Measurements from ENCODE around the gene RASIP1. TPM values are rescaled to one million over a fixed set of nuclear protein-coding genes. Genes with fewer than 3 reads are reported as not detected.

RASIP1 gene
- total and polyA plus RNA-seq, 4 donors, result 2.9 to 11.9 (median 10.0) TPM

Other genes starting within 250 kb of the RASIP1 start
- gene LMTK3, start 228.8 kb downstream of the RASIP1 start, total RNA-seq, result 10 to 100 TPM in 1 of 2 donors, 1 to 10 TPM in 1; 8.8 to 10.8 TPM
- 10 to 100 TPM; 65.8 to 76.5 TPM for gene LMTK3, start 228.8 kb downstream of the RASIP1 start, polyA plus RNA-seq (ENCODE audit: insufficient read length in 2 of 2)
- under 1 TPM in 1 of 2 donors, not detected in 1; 0.39 TPM for gene SULT2B1, start 188.4 kb downstream of the RASIP1 start, total RNA-seq
- gene SULT2B1, start 188.4 kb downstream of the RASIP1 start, polyA plus RNA-seq (ENCODE audit: insufficient read length in 2 of 2), result under 1 TPM; 0.48 to 0.90 TPM
- gene SPACA4, start 133.9 kb downstream of the RASIP1 start, total RNA-seq, result not detected
- gene SPACA4, start 133.9 kb downstream of the RASIP1 start, polyA plus RNA-seq (ENCODE audit: insufficient read length in 2 of 2), result under 1 TPM in 1 of 2 donors, not detected in 1; 0.54 TPM
- under 1 TPM in 1 of 2 donors, not detected in 1; 0.61 TPM for gene FAM83E, start 125.5 kb downstream of the RASIP1 start, total RNA-seq
- under 1 TPM; 0.13 to 0.45 TPM for gene FAM83E, start 125.5 kb downstream of the RASIP1 start, polyA plus RNA-seq (ENCODE audit: insufficient read length in 2 of 2)
- 1,000 to 10,000 TPM in 1 of 2 donors, 100 to 1,000 TPM in 1; 747 to 1,623 TPM for gene RPL18, start 121.4 kb downstream of the RASIP1 start, total RNA-seq
- 1,000 to 10,000 TPM; 1,019 to 1,048 TPM for gene RPL18, start 121.4 kb downstream of the RASIP1 start, polyA plus RNA-seq (ENCODE audit: insufficient read length in 2 of 2)
- 10 to 100 TPM; 10.2 to 11.6 TPM for gene SPHK2, start 121.1 kb downstream of the RASIP1 start, total RNA-seq
- gene SPHK2, start 121.1 kb downstream of the RASIP1 start, polyA plus RNA-seq (ENCODE audit: insufficient read length in 2 of 2), result 10 to 100 TPM; 36.6 to 39.3 TPM
- 10 to 100 TPM in 1 of 2 donors, 1 to 10 TPM in 1; 6.2 to 16.6 TPM for gene DBP, start 103.2 kb downstream of the RASIP1 start, total RNA-seq
- gene DBP, start 103.2 kb downstream of the RASIP1 start, polyA plus RNA-seq (ENCODE audit: insufficient read length in 2 of 2), result 10 to 100 TPM; 14.0 to 16.2 TPM
- 10 to 100 TPM; 13.3 to 64.7 TPM for gene CA11, start 94.4 kb downstream of the RASIP1 start, total RNA-seq
- gene CA11, start 94.4 kb downstream of the RASIP1 start, polyA plus RNA-seq (ENCODE audit: insufficient read length in 2 of 2), result 10 to 100 TPM; 53.6 to 71.7 TPM
- 1 to 10 TPM in 1 of 2 donors, under 1 TPM in 1; 0.10 to 1.2 TPM for gene NTN5, start 67.6 kb downstream of the RASIP1 start, total RNA-seq
- gene NTN5, start 67.6 kb downstream of the RASIP1 start, polyA plus RNA-seq (ENCODE audit: insufficient read length in 2 of 2), result 1 to 10 TPM in 1 of 2 donors, under 1 TPM in 1; 0.63 to 2.3 TPM
- not detected for gene FUT2, start 44.6 kb downstream of the RASIP1 start, total RNA-seq
- 1 to 10 TPM; 2.1 to 6.7 TPM for gene FUT2, start 44.6 kb downstream of the RASIP1 start, polyA plus RNA-seq (ENCODE audit: insufficient read length in 2 of 2)
- gene MAMSTR, start 20.9 kb downstream of the RASIP1 start, total RNA-seq, result 1 to 10 TPM in 1 of 2 donors, under 1 TPM in 1; 0.89 to 2.4 TPM
- gene MAMSTR, start 20.9 kb downstream of the RASIP1 start, polyA plus RNA-seq (ENCODE audit: insufficient read length in 2 of 2), result 1 to 10 TPM; 4.1 to 6.6 TPM
- under 1 TPM in 1 of 2 donors, not detected in 1; 0.10 TPM for gene IZUMO1, start 6.3 kb upstream of the RASIP1 start, total RNA-seq
- gene IZUMO1, start 6.3 kb upstream of the RASIP1 start, polyA plus RNA-seq (ENCODE audit: insufficient read length in 2 of 2), result 1 to 10 TPM in 1 of 2 donors, under 1 TPM in 1; 0.41 to 1.2 TPM
- 1 to 10 TPM; 1.9 to 4.4 TPM for gene FUT1, start 12.0 kb upstream of the RASIP1 start, total RNA-seq
- 1 to 10 TPM; 2.9 to 3.5 TPM for gene FUT1, start 12.0 kb upstream of the RASIP1 start, polyA plus RNA-seq (ENCODE audit: insufficient read length in 2 of 2)
- not detected for gene FGF21, start 14.9 kb upstream of the RASIP1 start, total RNA-seq
- gene FGF21, start 14.9 kb upstream of the RASIP1 start, polyA plus RNA-seq (ENCODE audit: insufficient read length in 2 of 2), result not detected
- gene BCAT2, start 70.4 kb upstream of the RASIP1 start, total RNA-seq, result 10 to 100 TPM; 14.6 to 39.5 TPM
- 10 to 100 TPM; 26.5 to 36.6 TPM for gene BCAT2, start 70.4 kb upstream of the RASIP1 start, polyA plus RNA-seq (ENCODE audit: insufficient read length in 2 of 2)
- gene HSD17B14, start 95.9 kb upstream of the RASIP1 start, total RNA-seq, result 10 to 100 TPM in 1 of 2 donors, 1 to 10 TPM in 1; 6.9 to 25.5 TPM
- 10 to 100 TPM; 15.7 to 19.4 TPM for gene HSD17B14, start 95.9 kb upstream of the RASIP1 start, polyA plus RNA-seq (ENCODE audit: insufficient read length in 2 of 2)
- 10 to 100 TPM; 11.6 to 32.3 TPM for gene PLEKHA4, start 128.0 kb upstream of the RASIP1 start, total RNA-seq
- 10 to 100 TPM; 17.3 to 43.0 TPM for gene PLEKHA4, start 128.0 kb upstream of the RASIP1 start, polyA plus RNA-seq (ENCODE audit: insufficient read length in 2 of 2)
- gene PPP1R15A, start 131.8 kb upstream of the RASIP1 start, total RNA-seq, result 10 to 100 TPM; 30.6 to 42.5 TPM
- 10 to 100 TPM; 26.6 to 33.4 TPM for gene PPP1R15A, start 131.8 kb upstream of the RASIP1 start, polyA plus RNA-seq (ENCODE audit: insufficient read length in 2 of 2)
- gene TULP2, start 158.1 kb upstream of the RASIP1 start, total RNA-seq, result under 1 TPM; 0.20 to 0.50 TPM
- gene TULP2, start 158.1 kb upstream of the RASIP1 start, polyA plus RNA-seq (ENCODE audit: insufficient read length in 2 of 2), result 1 to 10 TPM in 1 of 2 donors, under 1 TPM in 1; 0.84 to 1.4 TPM
- gene NUCB1, start 159.7 kb upstream of the RASIP1 start, total RNA-seq, result 100 to 1,000 TPM in 1 of 2 donors, 10 to 100 TPM in 1; 94.4 to 149 TPM
- gene NUCB1, start 159.7 kb upstream of the RASIP1 start, polyA plus RNA-seq (ENCODE audit: insufficient read length in 2 of 2), result 100 to 1,000 TPM; 166 to 213 TPM
- 1 to 10 TPM in 1 of 2 donors, under 1 TPM in 1; 0.59 to 1.4 TPM for gene DHDH, start 193.1 kb upstream of the RASIP1 start, total RNA-seq
- 1 to 10 TPM; 2.7 to 4.6 TPM for gene DHDH, start 193.1 kb upstream of the RASIP1 start, polyA plus RNA-seq (ENCODE audit: insufficient read length in 2 of 2)
- gene BAX, start 214.3 kb upstream of the RASIP1 start, total RNA-seq, result 10 to 100 TPM; 23.5 to 40.4 TPM
- 10 to 100 TPM; 86.0 to 91.3 TPM for gene BAX, start 214.3 kb upstream of the RASIP1 start, polyA plus RNA-seq (ENCODE audit: insufficient read length in 2 of 2)
- 1,000 to 10,000 TPM in 1 of 2 donors, 100 to 1,000 TPM in 1; 830 to 1,568 TPM for gene FTL, start 224.7 kb upstream of the RASIP1 start, total RNA-seq
- 1,000 to 10,000 TPM; 1,197 to 1,255 TPM for gene FTL, start 224.7 kb upstream of the RASIP1 start, polyA plus RNA-seq (ENCODE audit: insufficient read length in 2 of 2)

Data from spinal cord (tissue), 4 donors.